Cerebellar nuclear complex (tissue), 1 donor: ENCODE measurements around the gene MSX1.
"Not testable (repeated sequence)": the region's sequence is repeated elsewhere in the genome, so short reads cannot be mapped to it uniquely, and the experiment has no call there.

Experiments
- DNase-seq, 2 experiments: peaks; one replicate each; lab custom pipeline; 2025; lab: John Stamatoyannopoulos, UW

The MSX1 gene

DNA sequence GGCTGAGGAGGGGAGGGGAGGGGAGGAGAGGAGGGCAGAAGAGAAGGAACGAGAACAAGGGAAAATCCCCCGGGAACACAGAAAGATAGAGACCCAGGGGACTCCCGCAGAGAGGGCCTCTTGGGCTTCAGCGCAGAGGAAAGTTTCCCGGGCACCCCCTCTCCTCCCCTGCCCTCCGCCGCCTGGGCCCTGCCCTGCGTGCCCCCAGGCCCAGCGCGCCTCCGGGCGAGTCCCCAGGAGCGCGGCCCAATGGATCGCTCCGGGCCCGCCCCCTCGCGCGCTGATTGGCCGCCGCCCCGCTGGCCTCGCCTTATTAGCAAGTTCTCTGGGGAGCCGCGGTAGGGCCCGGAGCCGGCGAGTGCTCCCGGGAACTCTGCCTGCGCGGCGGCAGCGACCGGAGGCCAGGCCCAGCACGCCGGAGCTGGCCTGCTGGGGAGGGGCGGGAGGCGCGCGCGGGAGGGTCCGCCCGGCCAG, at the start of gene MSX1:
MSX1 (plus strand) TSS at position 341 of the 474 bp plus-strand sequence. CDS start 235 bp downstream, outside the sequence.
- DNase-seq, result no peak

DNA sequence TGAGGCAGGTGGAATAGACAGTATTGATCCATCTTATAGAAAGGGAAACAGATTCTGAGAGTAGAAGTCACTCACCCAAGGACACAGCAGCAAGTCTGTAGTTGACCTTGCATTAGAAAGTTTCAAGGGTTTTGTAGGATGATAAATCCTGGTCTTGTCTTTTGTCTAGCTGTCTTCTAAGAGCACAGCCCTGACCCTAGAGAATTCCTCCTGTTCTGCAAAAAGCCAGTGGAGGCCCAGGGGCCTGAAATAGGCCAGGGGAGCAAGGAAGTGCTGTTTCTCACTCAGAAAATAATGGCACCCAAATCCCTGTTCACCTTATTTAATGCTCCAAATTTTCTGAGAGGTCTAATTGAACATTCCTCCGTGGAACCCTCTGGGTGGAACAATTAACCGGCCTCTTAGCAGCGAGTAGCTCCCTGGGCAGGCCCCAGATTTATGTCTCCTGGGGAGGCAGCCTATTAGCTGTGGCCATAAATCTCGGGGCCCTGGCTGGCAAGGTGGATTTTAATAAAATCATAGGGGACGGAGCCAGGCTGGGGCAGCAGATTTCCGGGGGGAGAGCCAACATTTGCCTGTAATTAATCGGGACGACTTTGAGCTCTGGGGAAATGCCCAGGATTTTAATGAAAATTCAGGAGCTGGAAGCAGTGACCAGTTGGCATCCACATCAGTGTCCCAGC, 49.2 kb upstream of the MSX1 start:
- DNase-seq, result no peak

DNA sequence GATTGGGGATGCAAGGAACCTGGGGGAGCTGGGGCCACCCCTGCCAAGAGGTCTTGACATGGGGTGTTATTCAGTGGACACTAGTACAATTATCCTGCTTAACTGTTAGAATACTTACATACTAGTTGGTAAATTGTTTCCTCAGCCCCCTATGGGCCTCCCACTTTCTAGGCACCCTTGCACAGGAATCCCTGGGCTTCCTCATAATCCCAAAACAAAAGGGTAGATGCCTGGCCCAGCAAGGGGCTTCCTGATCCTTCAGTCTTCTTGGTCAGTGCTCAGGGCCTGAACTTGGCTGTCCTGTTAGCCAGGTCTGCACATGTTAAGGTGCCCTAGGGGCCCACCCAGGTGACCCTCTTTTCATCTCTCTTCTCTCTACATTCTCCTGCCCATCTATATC, 48.7 kb upstream of the MSX1 start:
- no peak for DNase-seq

DNA sequence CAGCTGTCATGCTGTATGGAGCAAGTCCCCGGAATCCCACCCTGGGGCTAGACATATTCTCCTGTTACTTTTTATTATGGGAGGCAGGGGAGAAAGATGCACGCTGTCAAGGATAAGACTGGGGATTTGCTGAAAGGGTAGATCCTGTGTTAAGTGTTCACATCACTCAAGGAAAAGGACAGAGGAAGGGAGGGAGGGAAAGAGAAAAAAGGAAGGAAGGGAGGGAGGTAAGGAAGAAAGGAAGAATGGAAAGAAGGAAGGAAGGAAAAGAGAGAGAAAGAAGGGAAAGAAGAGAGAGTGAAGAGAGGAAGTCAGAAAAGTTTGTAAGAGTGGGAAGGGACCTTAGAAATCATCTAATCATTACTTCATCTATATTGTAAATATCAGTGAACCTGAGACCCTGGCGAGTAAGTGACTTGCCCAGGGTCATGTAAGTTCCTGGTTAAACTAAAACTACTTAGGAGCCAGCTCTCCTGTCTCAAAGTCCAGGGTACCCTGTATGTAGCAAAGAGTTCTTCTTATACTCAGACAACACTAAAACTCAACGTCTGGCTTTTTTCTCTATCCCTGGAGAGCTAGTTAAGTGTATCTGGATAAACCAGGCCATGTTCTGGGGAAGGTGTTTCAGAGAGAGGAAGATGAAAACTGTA, 47.2 kb upstream of the MSX1 start:
- DNase-seq, result no peak

DNA sequence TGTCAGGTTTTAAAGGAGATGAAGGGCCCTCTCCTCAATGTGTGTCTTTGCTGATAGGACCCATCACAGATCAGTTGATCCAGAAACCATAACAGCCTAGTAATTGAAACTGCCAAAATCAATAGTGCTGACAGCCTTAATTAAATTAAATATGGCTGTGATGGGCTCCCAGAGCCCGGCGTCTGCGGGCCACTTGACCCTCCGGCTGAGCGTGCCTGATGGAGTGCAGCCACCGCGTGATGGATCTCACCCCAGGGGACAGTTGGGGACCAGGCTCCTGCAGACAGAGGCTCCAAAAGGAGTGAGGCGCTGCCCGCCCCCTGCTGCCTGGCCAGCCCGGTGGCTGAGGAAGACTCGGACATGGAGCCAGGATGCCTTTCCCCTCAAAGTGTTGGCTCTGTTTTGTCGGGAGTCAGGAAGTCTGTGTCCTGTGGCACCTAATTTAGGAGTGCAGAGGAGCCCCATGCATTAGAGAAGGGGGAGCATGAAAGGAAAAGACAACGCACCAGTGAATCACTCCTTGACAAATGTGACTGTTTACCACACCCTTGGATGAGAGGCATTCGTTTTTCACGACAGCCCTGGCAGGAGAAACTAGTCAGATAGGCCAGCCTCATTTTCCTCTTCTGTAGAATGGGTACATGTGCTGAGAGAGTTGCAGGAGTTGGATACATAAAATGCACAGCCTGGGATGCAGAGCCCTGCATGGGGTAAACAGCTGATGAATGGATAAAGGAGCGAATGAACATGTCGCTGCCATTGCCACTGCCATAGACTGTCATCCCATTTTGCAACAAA, 40.9 kb upstream of the MSX1 start:
- DNase-seq, result no peak

DNA sequence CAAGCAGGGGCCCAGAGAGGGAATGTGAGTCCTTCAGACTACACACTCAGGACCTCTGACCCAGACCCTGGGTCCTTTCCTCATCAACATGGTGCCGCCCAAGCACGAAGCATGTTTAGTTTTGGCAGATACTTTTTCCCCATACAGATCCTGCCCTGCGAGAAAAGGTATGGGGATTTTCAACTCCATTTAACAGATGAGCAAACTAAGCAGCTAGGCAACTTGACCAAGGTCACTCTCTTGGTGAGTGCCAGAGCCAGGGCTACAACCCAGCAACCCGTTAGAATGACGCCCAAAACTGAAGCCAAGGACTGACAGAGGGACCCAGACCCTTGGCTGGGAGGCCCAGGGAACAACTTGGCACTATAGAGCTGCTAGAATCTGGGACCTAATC, 40.3 kb upstream of the MSX1 start:
- DNase-seq, result no peak

DNA sequence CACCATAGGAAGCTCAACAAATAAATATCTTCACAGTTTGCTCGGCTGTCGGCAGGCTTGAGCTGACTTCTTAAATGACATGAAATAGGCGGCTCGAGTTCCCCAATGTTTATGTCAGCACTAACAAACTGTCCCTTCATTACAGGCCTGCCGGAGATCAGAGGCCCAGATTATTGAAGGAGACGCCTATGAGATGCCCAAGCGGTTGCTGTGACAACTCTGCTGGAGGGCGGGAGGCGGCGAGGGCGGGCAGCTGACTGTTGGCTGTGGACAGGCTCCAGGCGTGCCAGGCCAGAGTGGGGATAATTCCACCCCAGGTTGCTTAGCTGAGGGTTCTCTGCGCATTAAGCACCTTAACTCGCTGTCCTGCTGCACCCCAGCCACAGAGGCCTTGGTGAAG, 39.2 kb upstream of the MSX1 start:
- no peak for DNase-seq

DNA sequence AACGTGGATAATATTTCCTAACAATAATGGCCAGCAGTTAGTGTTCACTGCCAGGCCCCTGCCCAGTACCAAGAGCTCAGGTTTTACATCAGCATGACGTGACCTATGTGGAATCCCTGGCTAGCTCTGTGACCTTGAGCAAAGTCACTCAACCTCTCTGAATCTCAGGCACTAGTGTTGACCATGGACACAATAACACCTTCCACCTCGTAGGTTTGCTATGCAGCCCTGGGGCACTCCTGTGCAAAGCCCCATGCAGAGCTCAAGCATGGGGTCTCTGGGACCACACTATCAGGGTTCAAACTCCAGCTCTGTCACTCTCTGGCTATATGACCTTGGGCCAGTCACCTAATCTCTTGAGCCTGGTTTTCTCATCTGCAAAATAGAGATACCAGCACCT, 38.7 kb upstream of the MSX1 start:
- DNase-seq, result no peak

DNA sequence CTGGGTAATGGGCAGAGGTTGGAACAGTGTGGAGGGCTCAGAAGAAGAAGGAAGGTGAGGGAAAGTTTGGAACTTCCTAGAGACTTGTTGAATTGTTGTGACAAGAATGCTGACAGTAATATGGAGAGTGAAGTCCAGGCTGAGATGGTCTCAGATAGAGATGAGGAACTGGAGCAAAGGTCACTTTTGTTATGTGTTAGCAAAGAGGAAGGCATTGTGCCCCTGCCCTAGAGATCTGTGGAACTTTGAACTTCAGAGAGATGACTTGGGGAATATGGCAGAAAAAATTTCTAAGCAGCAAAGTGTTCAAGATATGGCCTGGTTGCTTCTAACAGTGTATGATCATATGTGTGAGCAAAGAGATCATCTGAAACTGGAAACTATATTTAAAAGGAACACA, 37.9 kb upstream of the MSX1 start:
- DNase-seq, result no peak

DNA sequence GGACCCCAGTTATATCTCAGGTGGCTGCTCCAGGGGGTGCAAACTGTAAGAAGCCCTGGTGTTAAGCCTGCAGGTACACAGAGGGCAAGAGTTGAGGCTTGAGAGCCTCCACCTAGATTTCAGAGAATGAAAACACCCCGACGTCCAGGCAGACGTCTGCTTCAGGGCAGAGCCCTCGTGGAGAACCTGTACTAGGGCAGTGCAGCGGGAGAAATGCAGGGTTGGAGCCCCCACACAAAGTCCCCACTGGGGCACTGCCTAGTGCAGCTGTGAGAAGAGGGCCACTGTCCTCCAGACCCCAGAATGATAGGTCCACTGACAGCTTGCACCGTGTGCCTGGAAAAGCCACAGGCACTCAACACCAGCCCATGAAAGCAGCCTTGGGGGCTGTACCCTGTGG, 37.2 kb upstream of the MSX1 start:
- DNase-seq, result not testable (repeated sequence)

DNA sequence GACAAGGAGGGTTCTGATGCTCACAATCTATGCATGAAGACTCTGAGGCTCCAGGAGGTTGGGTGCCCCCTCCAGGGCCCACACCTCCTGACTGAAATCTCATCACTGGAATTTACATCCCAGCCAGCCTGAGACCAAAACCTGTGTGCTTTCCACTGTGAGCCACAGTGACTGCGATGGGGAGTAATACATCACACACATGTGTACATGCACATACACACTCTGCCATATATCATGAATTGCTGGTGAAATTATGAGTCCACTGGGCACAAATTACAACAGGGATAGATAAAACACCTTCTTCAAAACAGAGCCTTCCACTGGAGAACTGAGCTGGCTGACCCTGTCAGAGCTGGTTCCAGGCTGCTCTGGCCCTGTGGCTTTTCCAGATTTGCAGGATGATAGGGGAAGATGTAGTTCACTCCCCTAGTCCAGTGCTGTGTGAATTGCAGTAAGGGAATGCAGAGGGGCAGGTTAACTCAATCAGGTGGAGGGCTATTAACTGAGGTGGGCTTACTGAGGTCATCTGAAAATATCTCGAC, 35.8 kb upstream of the MSX1 start:
- DNase-seq, result no peak

DNA sequence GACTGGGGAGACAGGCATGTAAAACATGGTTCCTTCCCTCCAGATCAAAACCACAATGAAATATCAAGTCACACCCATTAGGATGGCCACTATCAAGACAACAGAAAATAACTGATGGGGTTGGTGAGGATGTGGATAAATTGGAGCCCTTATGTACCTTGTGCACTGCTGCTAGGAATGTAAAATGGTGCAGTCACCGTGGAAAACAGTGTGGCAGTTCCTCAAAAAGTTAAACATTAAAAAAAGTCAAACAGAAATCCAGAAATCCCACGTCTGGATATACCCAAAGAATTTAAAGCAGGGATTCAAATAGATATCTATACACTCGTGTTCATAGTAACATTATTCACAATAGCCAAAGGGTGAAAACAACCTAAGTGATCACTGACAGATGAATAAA, 35.2 kb upstream of the MSX1 start:
- no peak for DNase-seq

DNA sequence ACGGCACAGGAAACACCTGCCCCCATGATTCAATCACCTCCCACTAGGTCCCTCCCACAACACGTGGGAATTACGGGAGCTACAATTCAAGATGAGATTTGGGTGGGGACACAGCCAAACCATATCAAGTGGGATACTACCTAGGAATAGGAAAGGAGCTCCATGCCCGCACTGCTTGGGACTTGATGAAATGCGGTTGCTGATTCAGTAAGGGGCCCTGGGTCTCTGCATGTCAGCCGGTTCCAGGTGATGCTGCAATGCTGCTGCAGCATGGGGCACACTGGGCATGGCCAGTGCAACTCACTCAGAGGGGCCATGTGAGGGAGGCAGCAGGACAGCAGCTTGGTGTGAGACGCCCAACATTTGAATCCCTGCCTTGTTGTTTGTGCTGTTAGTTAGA, 34.0 kb upstream of the MSX1 start:
- no peak for DNase-seq

DNA sequence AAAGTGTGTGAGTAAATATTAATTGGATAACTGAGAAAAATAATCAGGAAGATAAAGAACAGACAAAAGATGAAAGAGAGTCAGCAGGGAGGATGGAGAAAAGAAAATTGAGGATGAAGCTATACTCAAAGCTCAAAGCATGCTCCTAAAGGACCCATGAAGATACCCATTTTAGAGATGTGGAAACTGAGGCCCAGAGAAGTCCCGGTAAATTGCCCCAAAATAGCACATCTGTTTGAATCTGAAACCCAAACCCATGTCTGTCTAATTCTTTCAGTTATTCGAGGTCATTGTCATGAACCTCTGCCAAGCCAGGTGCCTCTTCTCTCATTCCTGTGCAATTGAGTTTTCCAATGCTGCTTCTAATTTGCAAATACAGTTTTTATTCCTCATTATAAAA, 29.6 kb upstream of the MSX1 start:
- no peak for DNase-seq

DNA sequence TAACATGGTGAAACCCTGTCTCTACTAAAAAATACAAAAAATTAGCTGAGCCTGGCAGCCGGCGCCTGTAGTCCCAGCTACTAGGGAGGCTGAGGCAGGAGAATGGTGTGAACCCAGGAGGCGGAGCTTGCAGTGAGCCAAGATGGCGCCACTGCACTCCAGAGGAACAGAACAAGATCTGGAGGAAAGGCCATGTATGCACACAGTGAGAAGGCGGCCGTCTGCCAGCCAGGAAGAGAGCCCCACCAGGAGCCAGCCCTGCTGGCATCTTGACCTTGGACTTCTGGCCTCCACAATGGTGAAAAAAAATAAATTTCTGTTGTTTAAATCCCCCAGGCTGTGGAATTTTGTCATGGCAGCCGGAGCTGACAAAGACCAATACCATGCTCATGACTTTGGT, 28.2 kb upstream of the MSX1 start:
- no peak for DNase-seq

DNA sequence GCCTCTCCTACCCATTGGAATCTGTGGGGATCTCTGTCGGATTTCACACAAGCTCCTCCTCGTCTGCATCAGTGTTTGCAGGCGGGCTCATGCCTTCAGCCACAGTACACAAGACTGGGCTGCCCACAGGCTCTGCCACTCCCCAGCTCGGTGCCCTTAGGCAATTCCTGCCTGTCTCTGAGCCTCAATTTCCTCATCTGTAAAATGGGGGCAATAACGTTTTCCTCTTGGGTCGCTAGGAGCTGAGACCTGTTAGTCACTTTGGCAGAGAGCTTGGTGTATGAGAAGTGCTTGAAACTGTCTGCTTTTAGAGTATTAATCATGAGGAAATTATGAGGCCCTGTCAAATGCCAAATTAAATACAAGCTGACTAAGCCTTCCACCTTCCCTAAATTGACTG, 27.6 kb upstream of the MSX1 start:
- no peak for DNase-seq

DNA sequence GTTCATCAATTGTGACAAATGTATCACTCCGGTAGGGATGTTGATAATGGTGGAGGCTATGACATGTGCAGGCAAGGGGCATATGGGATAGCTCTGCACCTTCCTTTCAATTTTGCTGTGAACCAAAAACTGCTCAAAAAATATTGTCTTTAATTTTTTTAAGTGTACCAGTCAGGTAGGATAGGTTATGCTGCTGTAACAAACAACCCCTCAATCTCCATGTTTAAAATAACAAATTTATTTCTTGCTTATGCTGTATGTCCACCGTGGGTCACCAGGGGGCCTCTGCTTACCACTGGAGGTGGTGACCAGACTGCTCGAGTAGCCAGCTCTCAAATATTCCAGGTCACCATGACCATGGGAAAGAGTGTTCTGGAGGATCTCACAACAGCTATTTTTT, 23.4 kb upstream of the MSX1 start:
- DNase-seq, result no peak

DNA sequence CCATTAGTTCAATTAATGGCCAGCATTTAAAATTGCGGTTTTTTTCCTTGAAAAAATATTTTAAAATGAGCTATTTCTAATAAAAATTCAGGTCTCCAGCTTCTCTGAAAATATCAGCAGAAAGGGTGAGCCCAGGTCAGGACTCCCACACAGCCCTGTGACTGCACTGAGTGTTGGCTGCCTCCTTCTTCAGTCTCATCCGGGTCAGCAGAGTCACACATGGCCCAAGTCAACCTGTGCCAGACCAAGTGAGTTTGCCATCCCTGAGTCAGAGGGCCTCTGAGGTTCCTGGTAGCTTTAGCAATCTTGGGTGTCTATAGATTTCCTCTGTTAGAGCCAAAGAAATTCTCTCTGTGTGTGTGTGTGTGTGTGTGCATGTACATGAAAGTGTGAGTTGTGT, 22.1 kb upstream of the MSX1 start:
- no peak for DNase-seq

DNA sequence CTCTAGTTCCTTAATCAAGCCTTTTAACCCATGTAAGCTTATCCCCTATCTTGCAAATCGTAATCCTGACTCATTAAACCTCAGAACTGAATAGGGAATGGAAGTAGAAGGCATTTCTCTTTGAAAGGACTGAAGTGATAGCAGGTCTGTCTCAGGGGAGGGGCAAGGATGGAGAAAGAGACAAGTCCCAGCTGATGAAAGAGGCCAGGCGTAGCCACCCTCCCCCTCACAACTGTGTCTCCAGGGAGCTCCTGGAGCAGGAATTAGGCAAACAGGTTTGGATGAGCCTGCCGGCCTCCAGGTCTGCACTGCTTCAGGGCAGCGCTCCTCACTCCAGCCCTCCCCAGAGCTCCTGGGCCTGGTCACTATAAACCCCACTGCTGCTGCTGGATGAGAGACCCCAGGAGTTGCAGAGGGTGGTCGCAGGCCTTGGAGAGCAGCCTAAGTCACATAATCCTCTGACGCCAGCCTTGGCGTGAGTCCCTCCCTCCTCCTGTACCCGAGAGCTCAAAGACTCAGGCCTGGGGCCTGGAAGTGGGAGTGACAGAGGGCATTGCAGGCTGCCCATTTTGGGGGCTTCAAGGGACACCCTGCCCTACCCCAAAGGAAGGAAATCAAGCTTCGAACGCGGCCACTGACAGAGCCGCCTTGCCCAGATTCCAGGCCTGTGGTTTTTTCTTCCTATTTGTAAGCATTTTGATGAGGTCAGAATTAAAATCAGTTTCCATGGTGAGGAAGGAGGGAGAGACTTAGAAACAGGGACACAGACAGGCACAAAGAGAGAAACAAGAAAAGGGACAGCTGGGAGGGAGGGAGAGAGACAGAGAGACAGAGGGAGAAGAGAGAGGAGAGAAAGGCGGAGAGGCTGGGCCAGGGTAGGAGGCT, 21.2 kb upstream of the MSX1 start:
- no peak for DNase-seq

DNA sequence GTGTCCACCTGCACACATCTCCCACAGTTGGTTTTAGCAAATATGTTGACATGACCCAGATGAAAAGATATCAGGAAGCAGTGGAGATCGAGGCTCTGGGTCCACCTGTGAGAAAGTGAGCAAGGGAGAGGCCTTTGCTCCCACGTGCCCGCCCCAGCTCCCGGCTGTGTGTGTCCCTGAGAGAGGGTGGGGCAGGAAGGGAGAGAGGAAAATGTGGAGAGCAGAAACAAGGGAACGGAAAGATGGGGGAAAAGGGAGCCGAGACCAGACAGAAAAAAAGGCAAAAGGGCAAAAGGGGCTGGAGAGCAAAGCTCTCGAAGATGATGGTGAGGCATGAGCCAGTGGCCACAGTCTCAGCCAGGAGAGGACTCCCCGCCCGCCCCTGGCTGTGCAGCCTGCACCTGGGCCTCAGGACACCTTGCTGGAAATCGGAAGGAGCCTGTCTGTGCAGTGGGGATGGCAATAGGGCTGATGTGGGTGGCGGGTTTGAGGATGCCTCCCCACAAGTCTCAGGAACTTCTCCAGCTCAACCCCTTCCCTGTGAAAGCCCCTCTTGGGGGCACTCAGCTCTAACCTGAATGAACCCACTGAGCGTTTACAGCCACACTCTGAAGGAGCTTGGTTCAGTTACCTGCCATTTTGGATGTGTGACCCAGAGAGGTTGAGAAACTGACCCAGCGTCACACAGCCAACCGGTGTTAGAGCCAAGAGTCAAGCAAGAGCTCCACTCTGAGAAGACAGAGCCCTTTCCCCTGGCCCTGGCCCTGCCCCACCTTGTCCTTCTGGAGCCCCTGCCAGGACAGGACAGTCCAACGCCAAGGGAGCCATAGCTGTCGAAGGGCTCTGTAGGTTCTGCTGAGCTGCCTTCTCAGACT, 20.3 kb upstream of the MSX1 start:
- no peak for DNase-seq

DNA sequence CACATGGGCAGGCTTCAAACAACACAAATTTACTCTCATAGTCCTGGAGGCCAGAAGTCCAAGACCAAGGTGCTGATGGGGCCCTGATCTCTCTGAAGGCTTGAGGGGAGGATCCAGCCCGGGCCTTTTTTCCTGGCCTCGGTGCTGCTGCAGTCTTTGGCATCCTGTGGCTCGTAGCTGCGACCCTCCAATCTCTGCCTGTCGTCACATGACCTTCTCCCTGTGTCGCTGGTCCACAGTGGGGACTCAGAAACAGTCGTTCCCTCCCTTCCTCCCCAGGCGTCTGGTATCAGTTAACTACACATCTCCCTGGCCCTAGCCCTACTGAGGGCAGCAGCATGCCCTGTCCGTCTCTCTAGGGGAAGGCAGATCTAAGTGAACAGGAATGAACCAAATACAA, 19.1 kb upstream of the MSX1 start:
- DNase-seq, result no peak
